Measurements from ENCODE around the gene KRAS.

DNA sequence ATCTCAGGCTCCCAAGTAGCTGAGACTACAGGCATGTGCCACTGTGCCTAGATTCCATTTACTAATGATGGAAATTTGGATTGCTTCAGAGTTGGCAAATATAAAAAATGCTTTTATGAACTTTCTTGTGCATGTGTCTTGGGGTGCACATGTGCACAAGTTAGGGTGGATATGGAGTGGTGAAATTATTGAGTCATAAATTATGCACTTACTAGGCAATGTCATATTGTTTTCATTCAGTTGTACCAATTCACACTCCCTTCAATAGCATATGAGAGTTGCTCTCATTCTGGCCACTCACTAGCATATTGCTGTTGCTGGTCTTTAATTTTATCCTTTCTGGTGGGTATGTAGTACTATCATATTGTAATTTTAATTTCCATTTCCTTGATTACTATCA lies 45.7 kb upstream of the KRAS start:
- TF ChIP-seq, protein P1, sequence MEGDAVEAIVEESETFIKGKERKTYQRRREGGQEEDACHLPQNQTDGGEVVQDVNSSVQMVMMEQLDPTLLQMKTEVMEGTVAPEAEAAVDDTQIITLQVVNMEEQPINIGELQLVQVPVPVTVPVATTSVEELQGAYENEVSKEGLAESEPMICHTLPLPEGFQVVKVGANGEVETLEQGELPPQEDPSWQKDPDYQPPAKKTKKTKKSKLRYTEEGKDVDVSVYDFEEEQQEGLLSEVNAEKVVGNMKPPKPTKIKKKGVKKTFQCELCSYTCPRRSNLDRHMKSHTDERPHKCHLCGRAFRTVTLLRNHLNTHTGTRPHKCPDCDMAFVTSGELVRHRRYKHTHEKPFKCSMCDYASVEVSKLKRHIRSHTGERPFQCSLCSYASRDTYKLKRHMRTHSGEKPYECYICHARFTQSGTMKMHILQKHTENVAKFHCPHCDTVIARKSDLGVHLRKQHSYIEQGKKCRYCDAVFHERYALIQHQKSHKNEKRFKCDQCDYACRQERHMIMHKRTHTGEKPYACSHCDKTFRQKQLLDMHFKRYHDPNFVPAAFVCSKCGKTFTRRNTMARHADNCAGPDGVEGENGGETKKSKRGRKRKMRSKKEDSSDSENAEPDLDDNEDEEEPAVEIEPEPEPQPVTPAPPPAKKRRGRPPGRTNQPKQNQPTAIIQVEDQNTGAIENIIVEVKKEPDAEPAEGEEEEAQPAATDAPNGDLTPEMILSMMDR (IDR thresholded peaks at IDR 0.05; ENCODE audit: low read depth, low read length, poor library complexity, severe bottlenecking) = no peak
- TF ChIP-seq EZH2phosphoT487 (IDR thresholded peaks at IDR 0.05; ENCODE audit: borderline replicate concordance, low read length) = no peak

Measured in DOHH2 (cell line).